ENCODE data around the gene NOPCHAP1. TPM values are rescaled to one million over a fixed set of nuclear protein-coding genes. Genes with fewer than 3 reads are reported as not detected.

NOPCHAP1 gene
- total RNA-seq, 6 experiments from 2014 or later, result 2.1 to 7.7 (median 6.1) TPM

DNA sequence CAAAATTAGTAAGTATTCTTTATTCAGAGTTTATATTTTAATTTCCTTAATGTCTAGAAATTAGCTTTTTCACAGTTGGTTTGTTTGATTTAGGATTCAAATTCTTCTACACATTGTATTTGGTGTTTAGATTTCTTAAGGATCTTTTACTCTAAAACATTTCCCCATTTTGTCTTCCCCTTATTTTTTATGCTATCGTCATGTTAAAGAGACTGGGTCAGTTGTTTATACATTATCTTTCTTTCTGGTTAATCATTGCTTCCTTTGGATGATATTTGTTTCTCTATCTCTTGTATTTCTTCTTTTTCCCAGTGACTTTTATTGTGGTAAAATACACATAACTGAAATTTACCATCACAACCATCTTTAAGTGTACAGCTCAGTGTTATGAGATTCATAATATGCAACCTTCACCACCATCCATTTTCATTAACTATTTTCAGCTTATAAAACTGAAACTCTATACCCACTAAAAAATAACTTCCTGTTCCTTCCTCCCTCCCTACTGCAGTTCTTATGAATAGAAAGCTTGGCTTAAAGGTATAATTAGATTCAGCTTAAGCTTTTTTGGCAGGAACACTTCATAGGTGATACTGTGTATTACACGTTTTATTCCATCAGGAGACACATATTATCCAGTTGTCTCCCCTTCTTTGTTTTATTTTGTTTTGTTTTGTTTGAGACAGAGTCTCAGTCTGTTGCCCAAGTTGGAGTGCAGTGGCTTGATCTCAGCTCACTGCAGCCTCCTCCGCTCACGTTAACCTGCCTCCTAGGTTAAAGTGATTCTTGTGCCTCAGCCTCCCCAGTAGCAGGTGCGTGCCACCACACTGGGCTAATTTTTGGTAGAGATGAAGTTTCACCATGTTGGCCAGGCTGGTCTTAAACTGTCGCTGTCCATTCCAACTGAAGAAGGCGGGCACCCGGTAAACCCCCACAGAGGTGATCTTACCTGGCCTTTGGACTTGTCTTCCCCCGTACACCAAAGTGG lies 45.0 kb downstream of the NOPCHAP1 start:
- ATAC-seq, result peak in 2 of 4 donors; percentile 22 to 53

DNA sequence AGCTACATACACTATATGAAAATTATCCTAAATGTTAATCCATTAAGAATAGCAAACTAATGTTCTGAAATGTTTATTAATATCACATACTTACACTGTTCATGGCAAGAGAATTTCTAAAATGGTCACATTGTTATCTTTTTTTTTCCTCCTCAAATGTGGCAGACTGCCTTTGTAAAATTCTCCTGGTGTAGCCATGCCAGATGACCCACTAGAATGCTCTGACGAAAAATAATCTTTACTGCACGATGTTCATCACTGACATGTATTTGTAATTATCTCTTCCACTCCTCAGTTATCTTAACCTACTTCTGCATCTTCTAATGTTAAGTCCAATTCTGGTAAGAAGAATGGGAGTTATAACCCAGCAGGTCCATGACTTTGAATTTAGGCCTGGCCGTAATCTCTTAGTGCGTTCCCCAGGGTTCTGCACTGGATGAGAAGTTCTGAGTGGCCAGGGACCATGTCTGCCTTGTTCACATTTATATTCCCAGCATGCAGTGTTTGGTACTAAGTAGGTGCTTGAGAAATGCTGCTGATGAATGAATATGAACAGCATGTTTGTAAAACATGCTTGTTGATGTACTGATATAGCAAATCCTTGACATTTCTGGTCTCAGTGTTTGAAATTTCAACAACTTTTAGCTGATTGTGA lies 46.7 kb downstream of the NOPCHAP1 start:
- Histone ChIP-seq H3K4me3 (no peak overlapping the region), H3K27me3 (no peaks in the 10 kb centered on the region), H3K9me3 (no peaks in the 10 kb centered on the region), H3K36me3 (peaks cover 0 to 2% (median 0%) of the 10 kb centered on the region in 4 donors), H3K27ac (no peak overlapping the region), H3K4me1 (no peaks in the 10 kb centered on the region)
- DNase-seq (no peak), ATAC-seq (no peak)
- TF ChIP-seq, protein P1, sequence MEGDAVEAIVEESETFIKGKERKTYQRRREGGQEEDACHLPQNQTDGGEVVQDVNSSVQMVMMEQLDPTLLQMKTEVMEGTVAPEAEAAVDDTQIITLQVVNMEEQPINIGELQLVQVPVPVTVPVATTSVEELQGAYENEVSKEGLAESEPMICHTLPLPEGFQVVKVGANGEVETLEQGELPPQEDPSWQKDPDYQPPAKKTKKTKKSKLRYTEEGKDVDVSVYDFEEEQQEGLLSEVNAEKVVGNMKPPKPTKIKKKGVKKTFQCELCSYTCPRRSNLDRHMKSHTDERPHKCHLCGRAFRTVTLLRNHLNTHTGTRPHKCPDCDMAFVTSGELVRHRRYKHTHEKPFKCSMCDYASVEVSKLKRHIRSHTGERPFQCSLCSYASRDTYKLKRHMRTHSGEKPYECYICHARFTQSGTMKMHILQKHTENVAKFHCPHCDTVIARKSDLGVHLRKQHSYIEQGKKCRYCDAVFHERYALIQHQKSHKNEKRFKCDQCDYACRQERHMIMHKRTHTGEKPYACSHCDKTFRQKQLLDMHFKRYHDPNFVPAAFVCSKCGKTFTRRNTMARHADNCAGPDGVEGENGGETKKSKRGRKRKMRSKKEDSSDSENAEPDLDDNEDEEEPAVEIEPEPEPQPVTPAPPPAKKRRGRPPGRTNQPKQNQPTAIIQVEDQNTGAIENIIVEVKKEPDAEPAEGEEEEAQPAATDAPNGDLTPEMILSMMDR (IDR thresholded peaks at IDR 0.05), result no peak
- no peak for TF ChIP-seq POLR2A (IDR thresholded peaks at IDR 0.05)
- WGBS (ENCODE audit: insufficient coverage, low coverage, low lambda C conversion rate, missing lambda C conversion rate), result 69% methylated on average over 4 of the region's 4 CpGs
- intact Hi-C loops (cut with DNase I), result no loop called here

More for the DNA sequence above, 45.0 kb downstream of the NOPCHAP1 start:
- H3K27ac ChIP-seq, result no peak overlapping the region
- intact Hi-C loops (cut with DNase I), result no loop called here
- peaks cover 0 to 4% (median 2%) of the 10 kb centered on the region in 4 donors for H3K4me1 ChIP-seq
- H3K36me3 ChIP-seq, result peaks cover 0 to 2% (median 0%) of the 10 kb centered on the region in 4 donors
- no peaks in the 10 kb centered on the region for H3K9me3 ChIP-seq
- H3K4me3 ChIP-seq, result no peak overlapping the region
- WGBS (ENCODE audit: insufficient coverage, low coverage, low lambda C conversion rate, missing lambda C conversion rate), result 65% methylated on average over 7 of the region's 9 CpGs
- no peaks in the 10 kb centered on the region for H3K27me3 ChIP-seq
- no peak for DNase-seq
- no peak for TF ChIP-seq POLR2A (IDR thresholded peaks at IDR 0.05)
- TF ChIP-seq, protein P1 (IDR thresholded peaks at IDR 0.05), result no peak

DNA sequence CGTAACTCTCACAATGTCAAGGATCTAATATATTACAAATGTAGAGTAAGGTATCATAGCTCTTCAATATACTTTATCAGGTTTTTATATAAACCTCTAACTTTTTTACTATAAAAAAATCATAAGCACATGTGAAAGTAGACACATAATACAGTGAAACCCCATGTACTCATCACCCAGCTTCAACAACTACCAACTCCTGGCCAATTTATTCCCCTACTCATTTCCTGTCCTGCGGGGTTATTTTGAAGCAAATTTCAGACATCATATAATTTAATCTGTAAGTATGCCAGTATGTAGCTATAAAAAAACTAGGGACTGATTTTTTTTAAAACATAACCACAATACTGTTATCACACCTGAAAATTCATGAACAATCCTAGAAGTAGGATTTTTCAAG lies 47.7 kb downstream of the NOPCHAP1 start:
- DNase-seq, result no peak
- WGBS (ENCODE audit: insufficient coverage, low coverage, low lambda C conversion rate, missing lambda C conversion rate), result 68% methylated on average over 2 of the region's 2 CpGs
- intact Hi-C loops (cut with DNase I), result no loop called here
- H3K27ac ChIP-seq, result no peak overlapping the region
- no peak overlapping the region for H3K4me3 ChIP-seq
- H3K9me3 ChIP-seq, result no peaks in the 10 kb centered on the region
- no peaks in the 10 kb centered on the region for H3K27me3 ChIP-seq
- no peaks in the 10 kb centered on the region for H3K36me3 ChIP-seq
- no peak for TF ChIP-seq POLR2A (IDR thresholded peaks at IDR 0.05)
- TF ChIP-seq, protein P1 (IDR thresholded peaks at IDR 0.05), result no peak
- ATAC-seq, result no peak
- no peaks in the 10 kb centered on the region for H3K4me1 ChIP-seq

Other genes starting within 250 kb of the NOPCHAP1 start
- 100 to 1,000 TPM in 3 of 6 experiments, 10 to 100 TPM in 3; 64.1 to 115 (median 99.2) TPM for gene SLC41A2, start 28.0 kb upstream of the NOPCHAP1 start, total RNA-seq
- under 1 TPM; 0.15 to 0.90 (median 0.28) TPM for gene ALDH1L2, start 98.1 kb downstream of the NOPCHAP1 start, total RNA-seq
- gene WASHC4, start 121.4 kb downstream of the NOPCHAP1 start, total RNA-seq, result 10 to 100 TPM; 24.4 to 51.4 (median 36.2) TPM
- 10 to 100 TPM; 10.2 to 23.2 (median 16.5) TPM for gene APPL2, start 249.9 kb downstream of the NOPCHAP1 start, total RNA-seq

Measured in right lobe of liver (tissue), 6 donors.